Activated naive CD8-positive, alpha-beta T cell treated with anti-CD3 and anti-CD28 coated beads for 36 hours (primary cell): ENCODE data around the gene TNPO3. TPM values are rescaled to one million over a fixed set of nuclear protein-coding genes. Genes with fewer than 3 reads are reported as not detected.

Experiments used
- DNase-seq: peaks from one replicate; pipeline ENCODE4 v3.0.0; 2021
- H3K27ac Mint-ChIP-seq: one replicate; pipeline ENCODE4 v1.8.0; 2022; ENCODE audit warnings: mild to moderate bottlenecking, moderate library complexity, mixed read lengths
- H3K27me3 Mint-ChIP-seq: one replicate; pipeline ENCODE4 v1.8.0; 2022; ENCODE audit warnings: mild to moderate bottlenecking, mixed read lengths
- H3K36me3 Mint-ChIP-seq: one replicate; pipeline ENCODE4 v1.8.0; 2021; ENCODE audit warnings: mild to moderate bottlenecking, mixed read lengths
- H3K4me1 Mint-ChIP-seq: one replicate; pipeline ENCODE4 v1.8.0; 2021; ENCODE audit warnings: mixed read lengths
- H3K4me3 Mint-ChIP-seq: one replicate; pipeline ENCODE4 v1.8.0; 2022; ENCODE audit warnings: mild to moderate bottlenecking, moderate library complexity, mixed read lengths
- H3K9me3 Mint-ChIP-seq: one replicate; pipeline ENCODE4 v1.8.0; 2022; ENCODE audit warnings: mixed read lengths
- total RNA-seq, 2 experiments: library from RNA; stranded (reverse); gene quantifications; one replicate each; pipeline ENCODE4 v1.2.3, GENCODE V29; 2021

TNPO3 gene
- total RNA-seq, 2 experiments from 2014 or later: 71.8 to 72.2 TPM

GRCh38 chr7:128974241-128974934 is 80.5 kb downstream of the TNPO3 start:
- Mint-ChIP-seq H3K4me1 (no peaks in the 10 kb centered on the region), H3K27me3 (no peaks in the 10 kb centered on the region), H3K9me3 (no peaks in the 10 kb centered on the region), H3K4me3 (no peak overlapping the region), H3K27ac (no peak overlapping the region), H3K36me3 (peaks cover 20% of the 10 kb centered on the region)
- no peak for DNase-seq

GRCh38 chr7:128968624-128969023 is 86.3 kb downstream of the TNPO3 start:
- H3K36me3 Mint-ChIP-seq: peaks cover 23% of the 10 kb centered on the region
- no peaks in the 10 kb centered on the region for H3K27me3 Mint-ChIP-seq
- H3K9me3 Mint-ChIP-seq: no peaks in the 10 kb centered on the region
- no peak for DNase-seq
- no peak overlapping the region for H3K4me3 Mint-ChIP-seq
- H3K27ac Mint-ChIP-seq: no peak overlapping the region
- peaks cover 5% of the 10 kb centered on the region for H3K4me1 Mint-ChIP-seq

- peak; percentile 53 for DNase-seq
- H3K4me3 Mint-ChIP-seq: peak overlapping the region; percentile 40
- peaks cover 44% of the 10 kb centered on the region for H3K36me3 Mint-ChIP-seq
- H3K4me1 Mint-ChIP-seq: peaks cover 31% of the 10 kb centered on the region
- H3K27ac Mint-ChIP-seq: peak overlapping the region; percentile 88
- no peaks in the 10 kb centered on the region for H3K27me3 Mint-ChIP-seq
- H3K9me3 Mint-ChIP-seq: no peaks in the 10 kb centered on the region
Observed at GRCh38 chr7:128963327-128963757, 91.6 kb downstream of the TNPO3 start.

GRCh38 chr7:128962899-128963298 is 92.0 kb downstream of the TNPO3 start:
- H3K4me1 Mint-ChIP-seq: peaks cover 31% of the 10 kb centered on the region
- peak overlapping the region; percentile 88 for H3K27ac Mint-ChIP-seq
- DNase-seq: no peak
- H3K4me3 Mint-ChIP-seq: peak overlapping the region; percentile 40
- peaks cover 46% of the 10 kb centered on the region for H3K36me3 Mint-ChIP-seq
- no peaks in the 10 kb centered on the region for H3K9me3 Mint-ChIP-seq
- no peaks in the 10 kb centered on the region for H3K27me3 Mint-ChIP-seq

GRCh38 chr7:128961030-128961659 is 93.8 kb downstream of the TNPO3 start:
- Mint-ChIP-seq H3K4me1 (peaks cover 31% of the 10 kb centered on the region), H3K27ac (peak overlapping the region; percentile 73), H3K9me3 (no peaks in the 10 kb centered on the region)

GRCh38 chr7:128959296-128959695 is 95.6 kb downstream of the TNPO3 start:
- no peaks in the 10 kb centered on the region for H3K27me3 Mint-ChIP-seq
- no peak for DNase-seq
- peak overlapping the region; percentile 38 for H3K27ac Mint-ChIP-seq
- peaks cover 31% of the 10 kb centered on the region for H3K4me1 Mint-ChIP-seq
- H3K36me3 Mint-ChIP-seq: peaks cover 49% of the 10 kb centered on the region
- H3K4me3 Mint-ChIP-seq: no peak overlapping the region
- no peaks in the 10 kb centered on the region for H3K9me3 Mint-ChIP-seq

More at GRCh38 chr7:128961030-128961659, 93.8 kb downstream of the TNPO3 start:
- Mint-ChIP-seq H3K27me3 (no peaks in the 10 kb centered on the region), H3K4me3 (no peak overlapping the region), H3K36me3 (peaks cover 52% of the 10 kb centered on the region)
- no peak for DNase-seq

- Mint-ChIP-seq H3K4me3 (no peak overlapping the region), H3K4me1 (peaks cover 10% of the 10 kb centered on the region), H3K9me3 (no peaks in the 10 kb centered on the region), H3K36me3 (peaks cover 41% of the 10 kb centered on the region), H3K27me3 (no peaks in the 10 kb centered on the region), H3K27ac (no peak overlapping the region)
- no peak for DNase-seq
Observed at GRCh38 chr7:128955981-128956380, 98.9 kb downstream of the TNPO3 start.

GRCh38 chr7:128954830-128955802 is 99.8 kb downstream of the TNPO3 start:
- Mint-ChIP-seq H3K36me3 (peaks cover 39% of the 10 kb centered on the region), H3K27me3 (no peaks in the 10 kb centered on the region), H3K9me3 (no peaks in the 10 kb centered on the region), H3K4me3 (no peak overlapping the region), H3K4me1 (peaks cover 10% of the 10 kb centered on the region), H3K27ac (peak overlapping the region; percentile 54)
- no peak for DNase-seq

- DNase-seq: no peak
- Mint-ChIP-seq H3K4me3 (no peak overlapping the region), H3K27me3 (no peaks in the 10 kb centered on the region), H3K36me3 (peaks cover 31% of the 10 kb centered on the region), H3K4me1 (peaks cover 4% of the 10 kb centered on the region), H3K27ac (no peak overlapping the region), H3K9me3 (no peaks in the 10 kb centered on the region)
Observed at GRCh38 chr7:128954150-128954549, 100.8 kb downstream of the TNPO3 start.

- Mint-ChIP-seq H3K4me1 (peaks cover 2% of the 10 kb centered on the region), H3K27me3 (no peaks in the 10 kb centered on the region), H3K27ac (no peak overlapping the region), H3K4me3 (no peak overlapping the region), H3K36me3 (peaks cover 13% of the 10 kb centered on the region), H3K9me3 (no peaks in the 10 kb centered on the region)
- no peak for DNase-seq
Observed at GRCh38 chr7:128951296-128951695, 103.6 kb downstream of the TNPO3 start.

- H3K27me3 Mint-ChIP-seq: no peaks in the 10 kb centered on the region
- DNase-seq: no peak
- H3K4me3 Mint-ChIP-seq: no peak overlapping the region
- H3K27ac Mint-ChIP-seq: no peak overlapping the region
- peaks cover 6% of the 10 kb centered on the region for H3K36me3 Mint-ChIP-seq
- no peaks in the 10 kb centered on the region for H3K4me1 Mint-ChIP-seq
- no peaks in the 10 kb centered on the region for H3K9me3 Mint-ChIP-seq
Observed at GRCh38 chr7:128948976-128949760, 105.7 kb downstream of the TNPO3 start.

- Mint-ChIP-seq H3K4me3 (no peak overlapping the region), H3K4me1 (no peaks in the 10 kb centered on the region), H3K9me3 (no peaks in the 10 kb centered on the region), H3K27me3 (no peaks in the 10 kb centered on the region), H3K27ac (no peak overlapping the region), H3K36me3 (peaks cover 5% of the 10 kb centered on the region)
- no peak for DNase-seq
Observed at GRCh38 chr7:128948312-128948973, 106.5 kb downstream of the TNPO3 start.

- Mint-ChIP-seq H3K9me3 (no peaks in the 10 kb centered on the region), H3K4me1 (no peaks in the 10 kb centered on the region), H3K4me3 (no peak overlapping the region), H3K36me3 (peaks cover 5% of the 10 kb centered on the region), H3K27me3 (no peaks in the 10 kb centered on the region), H3K27ac (no peak overlapping the region)
- DNase-seq: no peak
Observed at GRCh38 chr7:128947854-128948253, 107.1 kb downstream of the TNPO3 start.
